WTC11 (cell line): ENCODE results near the gene PRKCB. TPM values are rescaled to one million over a fixed set of nuclear protein-coding genes. Genes with fewer than 3 reads are reported as not detected.

Experiments used
- ATAC-seq: fragments of 200-7000 bp; cut with Tn5 transposase; 2 replicates; pipeline ENCODE4 v1.10.0; 2021; ENCODE audit warnings: mild to moderate bottlenecking, moderate library complexity
- CTCF ChIA-PET: fragments of 300-600 bp; sonication (Branson Sonifier 250); formaldehyde crosslinking; loops from one replicate; lab custom pipeline; 2021; ENCODE audit warnings: antibody characterized with exemption; lab: Charles Lee
- POLR2A ChIA-PET: fragments of 350-600 bp; sonication (Branson Sonifier 250); formaldehyde crosslinking; loops from one replicate; lab custom pipeline; 2021; ENCODE audit warnings: antibody characterized with exemption; lab: Charles Lee
- DNase-seq: peaks from one replicate; pipeline ENCODE4 v3.0.0; 2021; ENCODE audit warnings: low spot score
- H3K27ac Mint-ChIP-seq: 2 replicates; pipeline ENCODE4 v1.8.0; 2021; ENCODE audit warnings: mixed read lengths
- H3K27me3 Mint-ChIP-seq: 2 replicates; pipeline ENCODE4 v1.8.0; 2021; ENCODE audit warnings: low read depth, mild to moderate bottlenecking, moderate library complexity, mixed read lengths
- H3K36me3 Mint-ChIP-seq: 2 replicates; pipeline ENCODE4 v1.8.0; 2021; ENCODE audit warnings: mixed read lengths
- H3K4me1 Mint-ChIP-seq: 2 replicates; pipeline ENCODE4 v1.8.0; 2022; ENCODE audit warnings: mixed read lengths
- H3K4me3 Mint-ChIP-seq: 2 replicates; pipeline ENCODE4 v1.8.0; 2021; ENCODE audit warnings: mild to moderate bottlenecking, moderate library complexity, mixed read lengths
- H3K9me3 Mint-ChIP-seq: 2 replicates; pipeline ENCODE4 v1.8.0; 2021; ENCODE audit warnings: mixed read lengths
- CBFB ChIP-seq: sonication (generic); formaldehyde crosslinking; IDR thresholded peaks from 2 replicates; pipeline ENCODE4 v1.8.1; 2022; ENCODE audit warnings: mild to moderate bottlenecking, low read depth, missing genetic modification reagents
- GTF2I ChIP-seq: fragments of 250-450 bp; sonication (Bioruptor Pico); conservative IDR thresholded peaks from 2 replicates; pipeline ENCODE4 v1.4.0; 2021; ENCODE audit warnings: mild to moderate bottlenecking
- JUN ChIP-seq: sonication (generic); formaldehyde crosslinking; IDR thresholded peaks from 2 replicates; pipeline ENCODE4 v1.8.0; 2023; ENCODE audit warnings: mild to moderate bottlenecking, missing genetic modification reagents
- NFYB ChIP-seq: sonication (generic); formaldehyde crosslinking; conservative IDR thresholded peaks from 2 replicates; pipeline ENCODE4 v1.8.0; 2022; ENCODE audit warnings: low read depth, missing genetic modification reagents
- TEAD1 ChIP-seq: sonication (generic); formaldehyde crosslinking; IDR thresholded peaks from 2 replicates; pipeline ENCODE4 v1.8.0; 2022; ENCODE audit warnings: mild to moderate bottlenecking, missing genetic modification reagents
- TEAD4 ChIP-seq: sonication (generic); formaldehyde crosslinking; IDR thresholded peaks from 2 replicates; pipeline ENCODE4 v1.8.0; 2022; ENCODE audit warnings: mild to moderate bottlenecking, missing genetic modification reagents
- ZNF232 ChIP-seq: sonication (generic); formaldehyde crosslinking; IDR thresholded peaks from 2 replicates; pipeline ENCODE4 v1.8.0; 2022; ENCODE audit warnings: mild to moderate bottlenecking, missing genetic modification reagents
- ZNF317 ChIP-seq: sonication (generic); formaldehyde crosslinking; IDR thresholded peaks from 2 replicates; pipeline ENCODE4 v1.8.1; 2023; ENCODE audit warnings: low read depth, mild to moderate bottlenecking, moderate library complexity, missing genetic modification reagents, borderline replicate concordance
- ZNF396 ChIP-seq: fragments of 250-450 bp; sonication (Bioruptor Pico); IDR thresholded peaks from 2 replicates; pipeline ENCODE4 v1.8.0; 2021; ENCODE audit warnings: mild to moderate bottlenecking, moderate library complexity, borderline replicate concordance
- total RNA-seq: library from RNA; stranded (reverse); gene quantifications from 3 replicates; pipeline ENCODE4 v1.2.3, GENCODE V29; 2021
- TF ChIP-seq, protein P1 (sequence below): fragments of 250-450 bp; sonication (Bioruptor Pico); conservative IDR thresholded peaks from 2 replicates; pipeline ENCODE4 v1.9.0; 2021; ENCODE audit warnings: mild to moderate bottlenecking
- TF ChIP-seq, protein P2 (sequence below): sonication (generic); formaldehyde crosslinking; conservative IDR thresholded peaks from 2 replicates; pipeline ENCODE4 v1.8.1; 2022; ENCODE audit warnings: mild to moderate bottlenecking, missing genetic modification reagents
- TF ChIP-seq, protein P3 (sequence below): sonication (generic); formaldehyde crosslinking; IDR thresholded peaks from 2 replicates; pipeline ENCODE4 v1.8.1; 2023; ENCODE audit warnings: mild to moderate bottlenecking, missing genetic modification reagents
- TF ChIP-seq, protein P4 (sequence below): sonication (generic); formaldehyde crosslinking; conservative IDR thresholded peaks from 2 replicates; pipeline ENCODE4 v1.8.1; 2023; ENCODE audit warnings: mild to moderate bottlenecking, low read depth, missing genetic modification reagents, moderate library complexity
- TF ChIP-seq, protein P5 (sequence below): sonication (generic); formaldehyde crosslinking; IDR thresholded peaks from 2 replicates; pipeline ENCODE4 v1.8.0; 2022; ENCODE audit warnings: mild to moderate bottlenecking, missing genetic modification reagents

The PRKCB gene
- total RNA-seq, 1 experiment from 2014 or later, result 6.9 TPM

DNA sequence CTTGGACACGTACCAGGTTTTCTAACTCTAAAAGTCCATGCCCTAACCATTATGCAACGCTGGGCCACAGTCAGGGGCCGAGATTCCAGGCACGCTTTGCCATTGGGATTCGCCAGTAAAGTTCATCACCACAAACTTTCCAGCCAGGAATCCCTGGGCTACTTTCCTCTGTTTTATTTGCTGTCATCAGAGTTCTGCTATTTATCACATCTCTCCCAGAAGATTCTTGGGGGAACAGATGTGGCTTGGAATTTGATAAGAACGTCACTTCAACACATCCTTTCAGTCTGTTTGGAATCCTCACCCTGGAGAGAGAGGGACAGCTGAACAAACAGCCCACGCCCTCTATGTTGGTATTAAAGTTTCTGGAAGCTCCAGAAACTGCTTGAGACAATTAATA is 310.7 kb downstream of the PRKCB start:
- CTCF ChIA-PET, result no interaction called here
- 0 out of 2 replicates have a peak, but pooled peaks cover 3% of the 10 kb centered on the region for H3K27me3 Mint-ChIP-seq
- H3K36me3 Mint-ChIP-seq, result no peaks in the 10 kb centered on the region
- DNase-seq, result no peak
- peaks cover 10% of the 10 kb centered on the region for H3K4me1 Mint-ChIP-seq
- ATAC-seq, result no peak
- peaks cover 9% of the 10 kb centered on the region for H3K9me3 Mint-ChIP-seq
- H3K27ac Mint-ChIP-seq, result no peak overlapping the region
- POLR2A ChIA-PET, result no interaction called here
- H3K4me3 Mint-ChIP-seq, result no peak overlapping the region
- TF ChIP-seq, protein P1, sequence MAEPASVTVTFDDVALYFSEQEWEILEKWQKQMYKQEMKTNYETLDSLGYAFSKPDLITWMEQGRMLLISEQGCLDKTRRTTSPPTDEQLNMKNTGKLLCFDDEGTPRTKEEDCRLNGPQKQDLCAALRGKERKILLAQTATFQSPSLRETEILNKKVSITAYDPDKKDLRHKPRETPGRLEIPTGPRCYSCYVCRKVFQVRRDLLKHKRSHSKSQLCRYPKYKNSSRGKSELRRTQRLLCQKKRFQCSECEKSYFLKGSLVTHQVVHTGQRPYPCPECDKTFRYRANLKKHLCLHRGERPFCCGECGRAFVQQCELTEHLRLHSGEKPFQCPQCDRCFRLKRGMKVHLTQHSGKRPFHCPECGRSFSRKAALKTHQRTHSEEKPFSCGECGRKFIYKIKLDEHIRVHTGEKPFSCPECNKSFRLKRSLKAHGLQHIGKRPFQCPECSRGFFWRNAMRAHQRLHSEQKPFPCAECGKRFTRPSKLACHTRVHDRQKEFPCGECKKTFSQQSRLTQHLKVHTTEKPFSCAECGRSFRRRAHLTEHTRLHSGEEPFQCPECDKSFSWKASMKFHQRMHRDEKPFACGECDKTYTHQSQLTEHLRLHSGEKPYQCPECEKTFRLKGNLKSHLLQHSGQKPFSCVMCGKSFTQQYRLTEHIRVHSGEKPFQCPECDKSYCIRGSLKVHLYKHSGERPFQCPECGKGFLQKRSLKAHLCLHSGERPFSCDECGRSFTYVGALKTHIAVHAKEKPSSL (CRISPR knock-in tag), result no peak
- TF ChIP-seq TEAD4 (no peak), JUN (CRISPR knock-in tag) (no peak), CBFB (CRISPR knock-in tag) (no peak), ZNF396 (CRISPR knock-in tag) (no peak), TEAD1 (no peak), ZNF232 (CRISPR knock-in tag) (no peak), ZNF317 (CRISPR knock-in tag) (no peak)
- TF ChIP-seq, protein P2, sequence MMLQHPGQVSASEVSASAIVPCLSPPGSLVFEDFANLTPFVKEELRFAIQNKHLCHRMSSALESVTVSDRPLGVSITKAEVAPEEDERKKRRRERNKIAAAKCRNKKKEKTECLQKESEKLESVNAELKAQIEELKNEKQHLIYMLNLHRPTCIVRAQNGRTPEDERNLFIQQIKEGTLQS, result no peak

DNA sequence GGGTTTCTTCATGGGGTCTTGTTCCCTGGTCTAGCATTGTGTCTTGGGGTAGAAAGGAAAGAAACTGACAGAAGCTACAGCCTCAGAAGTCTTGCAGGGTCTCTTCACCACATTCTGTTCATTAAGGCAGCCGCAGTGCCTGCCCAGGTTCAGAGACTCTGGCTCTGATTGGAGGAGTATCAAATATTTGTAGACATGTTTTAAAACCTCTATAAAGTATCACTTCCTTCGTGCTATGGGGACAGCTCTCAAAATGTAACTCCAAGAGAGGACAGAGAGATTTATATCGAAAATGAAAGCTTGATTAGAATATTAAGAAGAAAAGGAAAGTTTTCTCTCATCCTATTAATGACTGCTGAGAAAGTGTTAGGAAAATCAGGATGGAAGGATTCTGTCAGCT is 313.3 kb downstream of the PRKCB start:
- TF ChIP-seq, protein P3, sequence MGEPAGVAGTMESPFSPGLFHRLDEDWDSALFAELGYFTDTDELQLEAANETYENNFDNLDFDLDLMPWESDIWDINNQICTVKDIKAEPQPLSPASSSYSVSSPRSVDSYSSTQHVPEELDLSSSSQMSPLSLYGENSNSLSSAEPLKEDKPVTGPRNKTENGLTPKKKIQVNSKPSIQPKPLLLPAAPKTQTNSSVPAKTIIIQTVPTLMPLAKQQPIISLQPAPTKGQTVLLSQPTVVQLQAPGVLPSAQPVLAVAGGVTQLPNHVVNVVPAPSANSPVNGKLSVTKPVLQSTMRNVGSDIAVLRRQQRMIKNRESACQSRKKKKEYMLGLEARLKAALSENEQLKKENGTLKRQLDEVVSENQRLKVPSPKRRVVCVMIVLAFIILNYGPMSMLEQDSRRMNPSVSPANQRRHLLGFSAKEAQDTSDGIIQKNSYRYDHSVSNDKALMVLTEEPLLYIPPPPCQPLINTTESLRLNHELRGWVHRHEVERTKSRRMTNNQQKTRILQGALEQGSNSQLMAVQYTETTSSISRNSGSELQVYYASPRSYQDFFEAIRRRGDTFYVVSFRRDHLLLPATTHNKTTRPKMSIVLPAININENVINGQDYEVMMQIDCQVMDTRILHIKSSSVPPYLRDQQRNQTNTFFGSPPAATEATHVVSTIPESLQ, result no peak
- no peak for TF ChIP-seq GTF2I (CRISPR knock-in tag)
- TF ChIP-seq, protein P4, sequence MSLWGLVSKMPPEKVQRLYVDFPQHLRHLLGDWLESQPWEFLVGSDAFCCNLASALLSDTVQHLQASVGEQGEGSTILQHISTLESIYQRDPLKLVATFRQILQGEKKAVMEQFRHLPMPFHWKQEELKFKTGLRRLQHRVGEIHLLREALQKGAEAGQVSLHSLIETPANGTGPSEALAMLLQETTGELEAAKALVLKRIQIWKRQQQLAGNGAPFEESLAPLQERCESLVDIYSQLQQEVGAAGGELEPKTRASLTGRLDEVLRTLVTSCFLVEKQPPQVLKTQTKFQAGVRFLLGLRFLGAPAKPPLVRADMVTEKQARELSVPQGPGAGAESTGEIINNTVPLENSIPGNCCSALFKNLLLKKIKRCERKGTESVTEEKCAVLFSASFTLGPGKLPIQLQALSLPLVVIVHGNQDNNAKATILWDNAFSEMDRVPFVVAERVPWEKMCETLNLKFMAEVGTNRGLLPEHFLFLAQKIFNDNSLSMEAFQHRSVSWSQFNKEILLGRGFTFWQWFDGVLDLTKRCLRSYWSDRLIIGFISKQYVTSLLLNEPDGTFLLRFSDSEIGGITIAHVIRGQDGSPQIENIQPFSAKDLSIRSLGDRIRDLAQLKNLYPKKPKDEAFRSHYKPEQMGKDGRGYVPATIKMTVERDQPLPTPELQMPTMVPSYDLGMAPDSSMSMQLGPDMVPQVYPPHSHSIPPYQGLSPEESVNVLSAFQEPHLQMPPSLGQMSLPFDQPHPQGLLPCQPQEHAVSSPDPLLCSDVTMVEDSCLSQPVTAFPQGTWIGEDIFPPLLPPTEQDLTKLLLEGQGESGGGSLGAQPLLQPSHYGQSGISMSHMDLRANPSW (CRISPR knock-in tag), result no peak
- TF ChIP-seq, protein P5, sequence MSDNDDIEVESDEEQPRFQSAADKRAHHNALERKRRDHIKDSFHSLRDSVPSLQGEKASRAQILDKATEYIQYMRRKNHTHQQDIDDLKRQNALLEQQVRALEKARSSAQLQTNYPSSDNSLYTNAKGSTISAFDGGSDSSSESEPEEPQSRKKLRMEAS (CRISPR knock-in tag), result no peak
- peaks cover 9% of the 10 kb centered on the region for H3K9me3 Mint-ChIP-seq
- no peak overlapping the region for H3K4me3 Mint-ChIP-seq
- 0 out of 2 replicates have a peak, but pooled peaks cover 3% of the 10 kb centered on the region for H3K27me3 Mint-ChIP-seq
- ATAC-seq (no peak), DNase-seq (no peak)
- no peak overlapping the region for H3K27ac Mint-ChIP-seq
- H3K36me3 Mint-ChIP-seq, result no peaks in the 10 kb centered on the region
- peaks cover 20% of the 10 kb centered on the region for H3K4me1 Mint-ChIP-seq
- ChIA-PET CTCF (interaction anchor here (0.5 to 0.8 kb wide), 2 partner anchors 11 to 104 kb away, joined by 3 to 4 read pairs; no protein-coding TSS in a partner anchor), POLR2A (interaction anchor here (1.1 kb wide), 1 partner anchor 96 kb away, joined by 3 read pairs; no protein-coding TSS in a partner anchor)

DNA sequence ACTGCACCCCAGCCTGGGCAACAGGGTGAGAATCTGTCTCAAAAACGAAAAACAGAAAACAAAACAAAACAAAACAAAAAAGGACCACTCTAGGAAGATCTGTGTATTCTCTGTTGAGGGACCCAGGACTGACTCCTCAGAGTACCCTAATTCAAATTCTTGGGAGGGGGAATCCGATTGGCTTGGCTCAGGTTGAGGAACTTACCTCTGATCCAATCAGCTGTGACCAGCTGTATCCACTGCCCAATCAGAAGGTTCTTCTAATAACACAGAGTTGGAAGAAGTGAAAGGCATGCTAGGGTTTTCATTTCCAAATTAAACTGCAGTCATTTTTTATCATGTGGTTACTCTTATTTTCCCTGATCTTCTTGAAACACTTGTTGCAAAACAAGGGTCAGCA is 314.5 kb downstream of the PRKCB start:
- Mint-ChIP-seq H3K36me3 (no peaks in the 10 kb centered on the region), H3K9me3 (peaks cover 5% of the 10 kb centered on the region; the same call in 1 of the 2 replicates), H3K4me1 (peaks cover 20% of the 10 kb centered on the region), H3K27ac (peak overlapping the region; percentile 43; the same call in 1 of the 2 replicates), H3K27me3 (no peaks in the 10 kb centered on the region), H3K4me3 (no peak overlapping the region)
- TF ChIP-seq NFYB (0 out of 2 replicates have a peak, but pooled peaks have one; percentile 19), JUN (CRISPR knock-in tag) (no peak)
- DNase-seq (no peak), ATAC-seq (no peak)
- POLR2A ChIA-PET, result no interaction called here
- CTCF ChIA-PET, result no interaction called here
